Stimulated activated CD4-positive, alpha-beta T cell treated with anti-CD3 and anti-CD28 coated beads, TNF-alpha, amount 100 ng/mL, for 24 hours (primary cell): ENCODE results near the gene EVX2.

ENCODE experiments used
- DNase-seq, 3 experiments: peaks; one replicate each; pipeline ENCODE4 v3.0.0-alpha.2; 2020; ENCODE audit warnings: low read depth in 3 of 3

Gene EVX2

DNA sequence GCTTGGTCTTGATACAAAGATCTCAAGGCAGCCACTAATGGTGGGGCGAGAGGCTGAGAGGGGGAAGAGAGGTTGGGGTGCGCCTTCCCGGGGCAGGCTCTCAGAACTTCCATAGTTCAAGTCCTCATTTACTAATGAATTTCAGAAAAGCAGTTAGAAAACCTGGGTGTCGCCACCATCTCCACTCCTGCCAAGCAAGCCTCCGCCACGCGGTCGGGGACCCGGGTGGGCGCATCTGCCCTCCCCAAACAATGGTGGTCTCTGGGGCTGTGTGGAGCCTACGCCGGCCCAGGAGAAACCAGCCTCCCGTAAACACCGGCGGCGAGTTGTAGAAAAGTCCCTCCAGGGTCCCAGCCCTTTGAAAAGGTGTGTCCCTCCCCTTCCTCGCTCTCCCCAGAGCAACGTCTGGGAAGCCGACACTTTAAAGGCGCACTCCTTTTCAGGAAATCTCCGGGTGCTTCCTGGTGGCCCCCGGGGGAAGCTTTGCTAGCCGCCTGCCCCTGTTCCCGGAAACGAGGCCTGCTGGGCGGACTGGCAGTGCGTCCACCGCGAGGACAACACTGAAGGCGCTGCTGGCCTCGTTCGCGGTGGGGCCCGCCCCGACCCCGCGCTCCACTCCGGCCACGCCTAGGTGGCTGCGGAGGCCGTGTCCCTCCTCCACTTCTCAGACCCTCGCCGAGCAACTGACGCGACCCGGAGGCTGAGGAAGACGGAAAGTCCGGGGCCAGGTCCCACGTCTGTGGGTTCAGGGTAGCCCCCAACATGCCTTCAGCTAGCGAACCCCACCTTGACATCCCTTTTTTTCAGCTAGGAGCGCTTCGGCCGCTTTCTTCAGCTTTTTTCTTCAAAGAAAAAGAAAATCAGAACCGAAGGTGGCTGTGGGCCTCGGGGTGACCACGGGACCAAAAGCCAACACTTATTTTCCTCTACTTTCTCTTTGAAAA, 16.8 kb downstream of the EVX2 start:
- DNase-seq, result no peak

- DNase-seq, result no peak
Measured at GRCh38 chr2:176063958-176064357, 19.8 kb downstream of the EVX2 start.

DNA sequence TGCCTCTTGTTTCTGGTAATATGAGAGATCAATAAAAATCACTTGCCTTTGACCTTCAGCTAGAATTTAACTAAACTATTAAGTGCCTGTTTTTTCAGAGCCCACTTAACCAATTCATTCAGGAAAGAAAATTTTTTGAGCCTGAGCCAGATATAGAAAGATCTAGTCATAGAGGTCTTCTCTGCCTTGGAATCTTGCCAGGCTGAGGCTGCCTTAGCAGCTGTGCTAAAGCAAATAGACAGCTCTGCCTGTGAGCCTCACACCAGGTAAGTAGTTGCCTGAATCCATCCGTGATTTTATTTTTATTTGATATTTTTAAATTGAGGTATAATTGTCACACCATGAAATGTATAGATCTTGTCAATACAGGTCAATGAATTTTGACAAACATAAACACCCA, 27.4 kb downstream of the EVX2 start:
- DNase-seq, result no peak

GRCh38 chr2:176039375-176039774, 44.4 kb downstream of the EVX2 start:
- DNase-seq, result no peak

GRCh38 chr2:176038694-176039093, 45.1 kb downstream of the EVX2 start:
- DNase-seq, result no peak

DNA sequence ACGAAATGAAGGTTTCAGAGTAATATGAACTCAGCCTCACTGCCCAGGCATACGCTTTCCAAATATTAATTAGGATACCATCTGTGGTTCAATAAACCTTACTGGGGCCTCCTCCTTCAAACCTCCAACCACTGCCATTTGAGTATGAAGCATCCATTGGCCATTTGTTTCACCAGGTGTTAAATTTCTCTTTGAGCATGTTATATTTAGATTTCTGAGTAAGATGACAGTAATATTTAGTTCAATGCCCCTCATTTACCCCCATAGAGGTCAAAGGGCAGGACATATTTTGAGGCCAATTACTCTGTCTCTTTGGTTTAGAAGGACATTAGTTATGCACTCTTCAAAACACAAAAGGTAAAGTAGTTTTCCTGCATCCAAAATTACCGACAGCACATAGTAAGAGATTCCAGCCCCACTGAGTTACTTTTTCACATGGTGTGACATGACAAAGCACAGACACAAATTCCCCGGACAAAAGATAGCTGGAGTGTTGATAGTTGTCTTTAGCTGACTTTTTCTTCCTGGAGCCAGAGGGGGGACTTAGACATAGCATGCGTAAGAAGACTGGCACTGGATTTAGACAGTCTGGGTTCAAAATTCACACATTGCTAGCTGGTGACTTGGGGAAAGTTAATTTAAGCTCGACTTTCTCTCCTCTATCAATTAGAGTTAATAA, 48.6 kb downstream of the EVX2 start:
- DNase-seq, result no peak

- no peak for DNase-seq
Measured at GRCh38 chr2:176027806-176028205, 56.0 kb downstream of the EVX2 start.
